HG03460 (cell line): ENCODE results near the gene LRRC8C.

Experiments used
- ATAC-seq: cut with Tn5 transposase; IDR thresholded peaks from one replicate; pipeline ENCODE4 v1.9.1; 2021; ENCODE audit not compliant: unreplicated experiment

The LRRC8C gene

DNA sequence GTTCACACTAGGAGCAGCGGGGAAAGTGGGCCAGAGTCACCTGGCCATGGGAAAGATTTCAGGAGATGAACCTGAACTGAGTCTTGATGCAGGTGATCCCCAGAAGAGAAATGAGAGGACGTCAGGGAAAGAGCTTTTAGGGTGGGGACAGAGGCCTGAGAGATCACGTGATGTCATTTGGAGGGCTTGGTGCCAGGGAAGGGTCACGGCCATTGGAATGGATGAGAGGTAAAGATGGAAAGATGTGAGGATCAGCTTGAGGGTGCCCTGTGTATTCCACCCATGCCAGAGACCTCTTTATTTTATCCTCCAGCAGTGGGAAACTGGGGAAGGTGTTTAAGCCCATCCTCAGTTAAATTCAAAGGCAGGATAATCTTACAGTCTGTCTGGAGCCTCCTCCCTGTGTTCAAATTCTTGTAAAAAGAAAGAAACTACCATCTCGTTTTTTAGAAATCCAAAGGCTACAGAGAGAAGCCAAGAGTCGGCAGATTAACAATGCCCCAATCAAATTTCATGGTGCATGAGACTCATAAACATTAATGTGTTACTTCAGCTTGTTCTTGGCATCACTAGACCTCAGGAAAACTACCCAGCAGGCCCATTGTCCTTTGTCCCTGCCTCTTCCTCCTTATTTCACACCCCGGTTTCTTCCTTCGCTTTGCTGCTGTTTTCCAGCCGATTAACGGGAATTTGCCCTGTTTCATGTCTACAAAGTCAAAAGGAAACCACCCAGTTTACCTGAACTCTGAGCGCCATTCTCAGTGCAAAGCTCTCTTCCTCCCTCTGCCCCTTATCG lies 94.8 kb downstream of the LRRC8C start:
- no peak for ATAC-seq

DNA sequence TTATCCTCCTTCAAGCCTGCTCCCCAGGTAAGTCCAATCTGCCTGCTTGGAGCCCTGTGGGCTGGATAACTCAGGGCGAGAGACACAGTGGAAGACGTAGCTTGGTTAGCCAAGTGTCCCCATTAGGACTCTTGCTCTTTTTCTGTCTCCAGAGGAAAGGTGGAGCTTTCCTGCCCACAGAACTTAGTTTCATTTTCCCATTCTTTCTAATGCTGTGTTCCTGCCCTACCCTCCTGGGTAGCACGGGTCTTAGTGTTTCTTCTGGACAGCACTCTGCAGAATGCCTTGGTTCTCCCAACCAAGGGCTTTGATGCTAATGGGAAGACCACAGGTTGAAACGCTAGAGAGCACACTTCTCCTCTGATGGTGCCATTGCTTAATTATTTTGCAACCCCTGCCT lies 95.5 kb downstream of the LRRC8C start:
- ATAC-seq = no peak

DNA sequence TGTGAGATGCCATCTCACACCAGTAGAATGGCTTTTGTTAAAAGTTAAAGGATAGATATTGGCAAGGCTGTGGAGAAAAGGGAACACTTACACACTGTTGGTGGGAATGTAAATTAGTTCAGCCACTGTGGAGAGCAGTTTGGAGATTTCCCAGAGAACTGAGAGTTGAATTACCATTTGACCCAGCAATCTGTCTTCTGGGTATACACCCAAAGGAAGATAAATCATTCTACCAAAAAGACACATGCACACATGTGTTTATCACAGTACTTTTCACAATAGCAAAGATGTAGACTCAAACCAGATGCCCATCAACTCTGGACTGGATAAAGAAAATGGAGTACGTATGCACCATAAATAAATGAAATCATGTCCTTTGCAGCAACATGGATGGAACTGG lies 99.3 kb downstream of the LRRC8C start:
- no peak for ATAC-seq

DNA sequence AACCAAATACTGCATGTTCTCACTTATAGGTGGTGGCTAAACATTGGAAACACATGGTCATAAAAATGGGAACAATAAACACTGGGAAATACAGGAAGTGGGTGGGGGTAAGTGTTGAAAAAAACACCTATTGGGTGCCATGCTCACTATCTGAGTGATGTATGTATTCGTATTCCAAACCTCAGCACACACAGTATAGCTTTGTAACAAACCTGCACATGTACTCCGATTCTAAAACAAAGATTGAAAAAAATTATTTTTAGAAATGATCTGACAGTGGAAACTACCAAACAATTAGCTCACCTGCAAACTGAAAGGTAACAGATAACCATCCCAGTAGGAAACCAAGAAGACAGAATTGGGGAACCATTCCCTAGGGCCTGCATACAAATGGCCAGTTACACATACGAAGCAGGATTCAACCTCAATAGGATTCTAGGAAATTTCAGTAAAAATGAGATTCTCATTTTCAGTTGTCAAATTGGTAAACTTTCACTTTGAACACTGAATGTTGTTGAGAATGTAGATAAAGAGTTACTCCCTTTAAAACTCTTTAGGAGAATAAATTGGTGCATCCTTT lies 99.8 kb downstream of the LRRC8C start:
- ATAC-seq = no peak

DNA sequence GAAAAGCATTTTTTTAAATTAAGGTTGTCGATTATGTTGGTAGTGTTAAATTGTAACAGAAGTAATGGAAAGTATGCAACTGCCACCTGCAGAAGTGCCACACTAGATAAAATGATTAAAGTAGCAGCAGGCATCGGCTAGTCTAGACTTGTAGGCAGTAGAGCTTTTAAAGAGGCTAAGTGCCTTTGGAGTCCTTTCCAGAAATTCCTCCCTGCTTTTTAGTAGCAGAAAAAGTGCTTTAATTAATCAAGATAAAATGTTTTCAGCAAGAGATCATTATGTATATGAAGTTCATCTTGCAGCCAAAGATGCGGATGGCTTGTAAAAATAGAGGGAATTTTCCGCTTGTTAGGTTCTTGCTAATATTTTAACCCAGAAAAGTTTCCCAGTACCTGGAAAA lies 100.8 kb downstream of the LRRC8C start:
- no peak for ATAC-seq

DNA sequence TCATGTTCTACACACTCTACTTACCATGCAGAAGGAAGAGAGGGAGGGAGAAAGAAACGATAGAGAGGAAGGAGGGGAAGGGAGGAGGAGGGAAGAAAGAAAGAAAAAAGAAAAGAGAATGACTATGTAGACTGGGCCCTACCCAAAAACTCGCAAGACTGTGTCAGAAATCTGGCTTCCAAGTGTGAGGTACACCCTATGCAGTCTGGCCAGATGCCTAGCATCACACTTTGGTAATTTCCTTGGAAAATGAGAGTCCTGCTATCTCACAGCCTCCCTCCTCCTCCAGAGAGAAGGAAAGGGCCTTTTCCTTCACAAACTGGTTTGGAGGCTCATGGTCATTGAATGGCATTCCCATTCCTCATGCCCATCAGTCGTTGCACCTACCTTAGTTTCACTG lies 101.5 kb downstream of the LRRC8C start:
- ATAC-seq = no peak

DNA sequence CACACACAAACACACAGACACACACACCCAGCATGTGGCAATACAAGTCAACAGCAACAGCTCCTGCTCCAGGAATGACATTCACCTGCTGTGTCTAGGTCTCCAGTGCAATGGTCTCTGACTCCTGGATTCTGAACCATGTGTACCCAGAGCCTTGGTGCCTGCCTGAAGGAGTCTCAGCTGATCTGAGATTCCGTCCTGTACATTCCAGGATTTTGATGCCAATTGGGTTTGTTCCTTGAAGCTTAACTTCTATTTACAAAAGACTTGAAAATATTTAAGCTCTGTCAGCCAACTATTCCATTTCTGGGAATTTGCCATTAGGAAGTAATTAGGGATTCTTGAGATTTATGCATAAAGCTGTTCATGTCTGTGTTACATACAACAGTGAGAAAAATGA lies 102.6 kb downstream of the LRRC8C start:
- ATAC-seq = no peak

DNA sequence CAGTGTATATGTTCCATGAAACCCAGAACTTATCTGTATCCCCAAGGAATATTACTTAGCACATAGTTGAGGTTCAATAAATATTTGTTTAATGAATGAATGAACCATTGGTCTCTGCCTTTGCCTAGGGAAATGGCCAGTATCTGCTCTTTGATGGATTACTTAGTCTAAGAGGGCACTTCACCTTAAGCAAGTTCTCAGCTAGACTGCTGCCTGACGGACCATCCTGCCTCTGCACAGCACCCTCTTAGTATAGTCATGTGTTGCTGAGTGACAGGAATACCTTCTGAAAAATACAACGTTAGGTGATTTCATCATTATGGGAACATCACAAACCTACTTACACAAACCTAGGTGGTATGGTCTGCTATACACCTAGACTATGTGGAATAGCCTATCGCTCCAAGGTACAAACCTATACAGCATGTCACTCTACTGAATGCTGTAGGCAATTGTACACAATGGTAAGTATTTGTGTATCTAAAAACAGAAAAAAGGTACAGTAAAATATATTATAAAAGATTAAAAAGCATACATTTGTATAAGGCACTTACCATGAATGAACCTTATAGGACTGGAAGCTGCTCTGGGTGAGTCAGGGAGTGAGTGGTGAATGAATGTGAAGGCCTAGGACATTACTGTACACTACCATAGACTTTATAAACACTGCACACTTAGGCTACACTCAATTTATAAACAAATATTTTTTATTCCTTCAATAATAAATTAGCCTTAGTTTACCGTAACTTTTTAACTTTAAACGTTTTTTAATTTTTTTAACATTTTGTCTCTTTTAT lies 104.2 kb downstream of the LRRC8C start:
- no peak for ATAC-seq

DNA sequence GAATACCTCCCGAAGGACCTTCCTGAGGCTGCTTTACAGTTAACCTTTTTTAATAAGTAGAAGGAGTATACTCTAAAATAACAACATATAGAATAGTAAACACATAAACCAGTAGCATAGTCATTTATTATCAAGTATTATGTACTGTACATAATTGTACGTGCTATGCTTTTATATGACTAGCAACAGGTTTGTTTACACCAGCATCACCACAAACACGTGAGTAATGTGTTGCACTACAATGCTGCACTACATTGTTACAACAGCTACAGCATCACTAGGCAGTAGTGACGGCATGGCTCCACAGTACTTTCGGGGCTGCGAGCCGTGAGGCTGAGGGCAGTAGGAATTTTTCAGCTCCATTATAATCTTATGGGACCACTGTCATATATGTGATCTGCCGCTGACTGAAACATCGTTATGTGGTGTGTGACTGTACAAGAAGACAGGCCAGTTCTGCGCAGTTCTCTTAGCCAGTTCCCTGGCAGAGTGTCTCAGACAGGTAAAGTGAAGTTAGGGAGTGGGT lies 105.1 kb downstream of the LRRC8C start:
- ATAC-seq = no peak

DNA sequence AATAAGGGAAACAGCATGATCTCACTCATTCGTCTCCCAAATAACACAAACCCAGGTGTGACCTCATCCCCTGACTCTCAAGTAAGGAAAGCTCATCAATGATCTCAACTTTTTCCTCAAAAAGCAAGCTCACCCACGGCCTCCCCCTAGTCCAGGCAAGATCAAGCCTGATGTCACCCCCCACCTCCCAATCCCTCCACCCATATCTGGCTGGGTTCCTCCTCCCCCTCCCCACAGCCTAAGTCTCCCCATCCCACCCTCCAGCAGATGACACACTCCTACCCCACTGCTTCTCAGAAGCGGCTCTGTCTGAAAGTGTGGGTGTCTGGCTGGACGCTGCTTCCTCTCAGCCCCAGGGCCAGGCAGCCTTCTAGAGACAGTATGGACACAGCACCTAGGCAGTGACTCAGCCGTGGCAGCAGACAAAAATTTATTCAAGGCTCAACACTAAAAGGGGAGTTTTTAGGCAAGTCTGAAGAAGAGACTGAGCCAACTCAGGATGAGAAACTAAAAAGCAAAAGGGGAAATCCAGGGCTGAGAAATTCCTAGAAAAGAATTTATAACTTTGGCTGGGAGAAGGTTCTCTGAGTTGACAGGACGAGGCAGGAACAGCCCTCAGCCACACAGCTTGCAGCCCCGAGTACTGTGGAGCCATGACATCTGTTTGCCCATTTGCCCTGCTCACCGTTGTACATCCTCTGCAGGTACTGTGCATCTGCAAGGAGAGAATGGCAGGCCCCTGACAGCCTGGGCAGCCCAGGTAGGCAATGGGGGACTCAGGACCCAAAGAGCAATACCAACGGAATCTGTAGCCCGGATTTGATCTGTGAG lies 106.3 kb downstream of the LRRC8C start:
- no peak for ATAC-seq

DNA sequence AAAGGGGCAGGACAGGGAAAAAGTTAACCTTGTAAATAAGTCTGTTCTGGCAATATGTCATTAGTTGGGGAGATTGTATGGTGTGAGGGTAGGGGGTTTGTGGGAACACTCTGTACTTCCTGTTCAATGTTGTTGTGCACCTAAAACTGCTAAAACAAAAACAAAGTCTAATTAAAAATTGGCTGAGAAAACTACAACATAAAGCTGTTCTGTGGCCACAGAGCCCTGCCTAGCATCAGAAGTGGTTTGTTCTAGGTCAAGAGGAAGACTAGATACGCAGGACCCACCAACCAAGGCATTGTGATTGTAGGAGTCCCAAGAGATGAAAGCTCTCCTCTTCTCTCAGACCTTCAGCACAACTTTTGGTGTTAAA lies 106.9 kb downstream of the LRRC8C start:
- ATAC-seq = no peak

DNA sequence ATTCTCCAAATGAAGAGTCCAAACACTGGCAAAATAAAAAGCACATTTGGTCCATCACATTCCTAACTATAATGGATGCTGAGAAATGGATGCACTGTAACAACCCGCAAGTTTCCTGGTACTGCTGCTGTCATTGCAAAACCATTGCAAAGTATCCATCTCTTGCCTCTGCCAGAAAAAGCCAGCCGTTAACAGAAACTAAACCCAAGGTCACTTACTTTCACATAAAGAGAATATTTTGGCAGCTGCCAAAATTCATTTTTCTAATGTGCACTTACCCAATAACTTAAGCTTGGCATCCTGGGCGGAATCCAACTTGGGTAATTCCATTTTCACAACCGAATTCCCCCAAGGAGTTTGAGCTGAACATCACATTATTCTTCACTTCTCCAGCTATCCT lies 110.9 kb downstream of the LRRC8C start:
- no peak for ATAC-seq

DNA sequence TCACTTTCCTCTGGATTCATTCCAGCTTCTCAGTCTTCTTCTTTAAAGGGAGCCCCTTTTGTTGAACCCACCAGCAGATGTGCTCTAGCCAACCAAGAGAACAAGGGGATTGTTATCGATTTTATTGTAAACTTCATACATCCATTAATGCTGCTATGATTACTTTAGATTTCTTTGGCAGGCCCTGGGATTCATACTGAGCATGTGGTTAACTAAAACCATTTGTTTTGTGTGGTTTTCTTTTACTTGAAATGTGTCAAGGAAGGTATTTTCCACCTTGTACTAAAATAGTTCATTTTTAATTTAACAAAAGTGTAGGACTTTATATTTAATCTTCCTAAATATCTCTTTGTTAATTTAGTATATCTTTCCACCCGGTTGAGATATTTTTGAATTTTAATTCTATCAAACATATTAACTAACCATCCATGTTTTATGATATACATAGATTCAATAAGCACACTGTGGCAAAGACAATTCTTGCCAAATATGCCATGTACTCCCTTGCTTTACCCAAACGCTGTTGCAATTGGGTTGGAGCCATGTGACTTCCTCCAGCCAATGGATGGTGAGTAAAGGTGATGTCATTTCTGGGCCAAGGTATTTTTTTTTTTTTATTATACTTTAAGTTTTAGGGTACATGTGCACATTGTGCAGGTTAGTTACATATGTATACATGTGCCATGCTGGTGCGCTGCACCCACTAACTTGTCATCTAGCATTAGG lies 113.7 kb downstream of the LRRC8C start:
- ATAC-seq = no peak

DNA sequence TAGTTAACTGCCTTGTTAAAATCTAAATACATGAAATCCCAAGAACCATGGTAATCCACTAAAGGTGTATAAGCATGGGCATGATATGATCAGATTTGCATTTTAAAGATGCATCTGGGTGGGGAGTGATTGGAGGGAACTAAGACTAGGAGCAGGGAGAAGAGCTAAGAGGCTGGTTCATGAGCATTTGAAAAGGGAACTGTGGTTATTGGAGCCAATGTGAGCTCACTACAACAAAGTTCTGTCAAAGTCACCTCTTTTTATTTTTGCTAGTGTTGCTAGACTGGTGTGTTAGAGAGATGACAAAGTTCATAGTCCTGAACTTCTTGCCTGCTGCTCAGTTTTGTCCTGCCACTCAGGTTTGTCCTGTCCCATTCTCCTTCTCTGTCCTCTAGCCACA lies 120.8 kb downstream of the LRRC8C start:
- no peak for ATAC-seq

DNA sequence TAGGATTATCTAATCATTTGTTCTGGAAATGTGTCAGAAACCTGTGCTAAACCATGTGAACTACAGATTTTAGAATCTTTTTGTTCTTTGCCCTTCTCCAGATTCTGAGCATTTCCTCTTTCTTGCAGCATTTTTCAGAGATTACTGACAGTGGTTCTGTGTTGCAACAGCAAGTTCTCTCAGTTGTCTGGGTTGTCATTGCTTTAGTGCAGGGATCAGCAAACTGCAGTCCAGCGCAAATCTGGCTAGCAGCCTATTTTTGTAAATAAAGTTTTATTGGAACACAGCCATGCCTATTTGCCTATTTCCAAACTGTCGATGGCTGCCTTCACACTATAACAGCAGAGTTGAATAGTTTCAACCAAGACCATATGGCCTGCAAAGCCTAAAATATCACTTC lies 121.6 kb downstream of the LRRC8C start:
- no peak for ATAC-seq

DNA sequence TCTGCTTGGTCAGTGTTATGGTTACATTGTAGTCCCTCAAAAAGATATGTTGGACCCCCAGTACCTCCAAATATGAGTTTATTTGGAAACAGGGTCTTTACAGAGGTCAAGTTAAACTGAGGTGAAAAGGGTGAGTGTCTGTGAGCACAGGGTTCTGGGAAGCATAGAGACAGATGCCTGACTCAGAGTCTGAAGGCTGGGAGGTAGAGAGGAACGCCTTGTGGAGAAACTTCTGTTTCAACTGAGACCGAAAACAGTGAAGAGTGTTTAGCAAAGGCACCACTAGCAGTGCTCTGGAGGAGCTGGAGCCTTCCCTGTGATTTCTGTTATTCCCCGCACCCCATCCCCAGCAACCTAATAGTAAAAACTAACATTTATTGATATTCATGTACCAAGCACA lies 122.7 kb downstream of the LRRC8C start:
- ATAC-seq = no peak

DNA sequence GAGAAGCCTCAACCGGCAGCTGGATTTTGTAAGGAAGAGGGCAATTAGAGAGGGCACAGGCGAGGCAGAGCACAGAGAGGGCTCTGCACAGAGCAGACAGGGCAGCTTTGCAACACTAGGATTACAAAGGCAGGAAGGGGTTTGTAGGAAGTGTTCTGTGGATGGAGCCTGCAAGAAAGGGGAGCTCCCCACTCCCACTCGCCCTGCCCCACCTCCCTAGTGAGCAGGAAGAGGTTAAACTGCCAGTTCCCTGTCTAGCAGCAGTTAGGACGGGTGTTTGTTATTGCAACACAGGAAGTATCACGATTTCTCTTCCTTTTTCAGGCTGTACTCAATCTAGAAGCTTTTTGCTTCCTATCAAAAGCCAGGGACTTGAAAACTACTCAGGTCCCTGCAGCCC lies 124.6 kb downstream of the LRRC8C start:
- peak; percentile 64 for ATAC-seq

DNA sequence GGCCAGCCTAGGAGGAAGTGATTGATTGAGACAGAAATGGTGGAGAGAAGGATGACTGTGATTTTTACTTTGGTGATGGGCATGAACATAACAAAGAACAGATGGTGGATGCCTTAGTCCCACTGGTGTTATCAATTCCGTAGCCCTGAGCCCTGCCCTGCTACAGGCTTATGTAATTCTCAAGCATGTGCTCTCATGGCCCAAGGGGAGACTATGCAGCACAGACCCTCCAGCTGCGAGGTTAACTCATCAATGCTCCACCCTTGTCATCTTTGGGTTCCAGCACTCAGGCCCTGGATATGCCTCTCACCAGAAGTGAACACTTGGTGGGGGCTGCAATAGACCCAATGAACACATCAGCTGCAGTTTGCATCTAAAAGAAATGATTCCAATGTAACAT lies 125.2 kb downstream of the LRRC8C start:
- no peak for ATAC-seq

DNA sequence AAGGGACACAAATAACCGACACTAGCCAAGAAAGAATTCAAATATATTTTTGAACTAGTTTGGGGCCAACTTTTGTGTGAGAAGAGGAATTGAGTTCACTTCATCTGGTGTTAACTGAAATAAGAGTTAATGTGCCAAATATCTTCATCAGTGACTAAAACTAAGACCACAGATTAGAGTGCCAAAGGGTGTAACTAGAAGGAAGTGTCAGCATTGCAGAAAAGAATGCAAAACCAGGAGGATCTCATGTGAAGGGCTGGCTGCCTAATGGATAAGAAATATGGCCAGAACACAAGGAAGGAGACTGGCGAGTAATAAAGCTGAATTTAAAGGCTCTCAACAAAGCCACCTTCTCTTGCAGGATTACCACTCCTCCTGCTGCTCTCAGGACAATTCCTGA lies 126.1 kb downstream of the LRRC8C start:
- ATAC-seq = no peak

DNA sequence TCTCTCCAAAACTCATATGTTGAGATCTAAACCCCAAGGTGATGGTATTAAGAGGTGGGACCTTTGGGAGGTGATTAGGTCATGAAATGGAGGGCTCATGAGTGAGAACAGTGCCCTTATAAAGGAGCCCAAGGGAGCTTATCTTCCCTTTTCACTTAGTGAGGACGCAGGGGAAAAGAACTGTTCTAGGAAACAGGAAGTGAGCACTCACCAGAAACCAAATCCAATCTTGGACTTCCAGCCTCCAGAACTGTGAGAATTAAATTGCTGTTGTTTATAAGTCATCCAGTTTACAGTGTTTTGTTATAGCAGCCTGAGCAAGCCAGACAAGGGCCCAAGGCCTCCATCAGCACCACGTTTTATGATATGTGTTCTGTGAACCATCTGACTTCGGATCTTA lies 127.6 kb downstream of the LRRC8C start:
- ATAC-seq = no peak
